Endothelial cell of umbilical vein (primary cell): Measurements from ENCODE around the gene IST1. TPM values are rescaled to one million over a fixed set of nuclear protein-coding genes. Genes with fewer than 3 reads are reported as not detected.

ENCODE experiments used
- BruUV-seq: library from RNA; stranded (reverse); fragments of 400-500 nt; replicated peaks from 2 replicates; lab custom pipeline; 2021; lab: Mats Ljungman, UMichigan
- CTCF ChIA-PET: fragments of 300-600, 350-600 bp; sonication (Branson Sonifier 250); formaldehyde crosslinking; loops from one replicate; lab custom pipeline; 2021; ENCODE audit warnings: antibody characterized with exemption, inconsistent platforms; lab: Charles Lee
- POLR2A ChIA-PET: fragments of 300-600, 350-600 bp; sonication (Branson Sonifier 250); formaldehyde crosslinking; loops from one replicate; lab custom pipeline; 2021; ENCODE audit warnings: antibody characterized with exemption, inconsistent platforms; lab: Charles Lee
- DNase-seq: peaks from one replicate; pipeline ENCODE4 v3.0.0-alpha.2; 2011; ENCODE audit warnings: low read depth, low spot score
- FAIRE-seq: peaks from 2 replicates; lab custom pipeline; 2011; peaks lifted over from hg19 to GRCh38; lab: Jason Lieb, UNC
- H2AFZ ChIP-seq: 2 replicates; pipeline ENCODE4 v1.6.0; 2012; ENCODE audit warnings: low read depth, low read length, control low read depth, inconsistent platforms
- H3K27ac ChIP-seq: 2 replicates; pipeline ENCODE4 v1.5.1; 2011; ENCODE audit warnings: low read depth, mild to moderate bottlenecking, control low read depth, low read length, moderate library complexity; ENCODE audit not compliant: insufficient read depth
- H3K27me3 ChIP-seq, 2 experiments: 2 replicates each; pipeline versions ENCODE4 v1.6.0 to v1.6.1; 2011; ENCODE audit warnings: low read length in 2 of 2, mixed read lengths in 1 of 2; ENCODE audit not compliant: control insufficient read depth in 2 of 2, insufficient read depth in 2 of 2
- H3K36me3 ChIP-seq, 2 experiments: 2 replicates in 1 of 2; 3 replicates in 1 of 2; pipeline ENCODE4 v1.5.1; 2011; ENCODE audit warnings: low read length in 2 of 2, mild to moderate bottlenecking in 1 of 2, moderate library complexity in 1 of 2; ENCODE audit not compliant: control insufficient read depth in 2 of 2, insufficient read depth in 2 of 2; ENCODE audit errors: extremely low read depth in 1 of 2
- H3K4me1 ChIP-seq: 3 replicates; pipeline ENCODE4 v1.5.1; 2011; ENCODE audit warnings: mild to moderate bottlenecking, low read length; ENCODE audit not compliant: control insufficient read depth, insufficient read depth; ENCODE audit errors: extremely low read depth
- H3K4me2 ChIP-seq: 2 replicates; pipeline ENCODE4 v1.6.1; 2011; ENCODE audit warnings: low read length, control low read depth, mixed read lengths; ENCODE audit not compliant: insufficient read depth
- H3K4me3 ChIP-seq, 3 experiments: fragments of 200-600 bp in 1 of 3; sonication (generic), shearing (Covaris generic) in 1 of 3; replicated peaks in 1 of 3; 2 replicates each; pipeline ENCODE4 v1.5.1; 2011 to 2016; ENCODE audit warnings: control low read depth in 3 of 3, low read length in 3 of 3, mild to moderate bottlenecking in 2 of 3, inconsistent platforms in 1 of 3, low read depth in 1 of 3, moderate library complexity in 1 of 3; ENCODE audit not compliant: insufficient read depth in 1 of 3
- H3K79me2 ChIP-seq: 2 replicates; pipeline ENCODE4 v1.6.0; 2012; ENCODE audit warnings: low read length, inconsistent platforms; ENCODE audit not compliant: control insufficient read depth, insufficient read depth
- H3K9ac ChIP-seq: replicated peaks from 2 replicates; pipeline ENCODE3; 2011; ENCODE audit warnings: low read length, control low read depth; ENCODE audit not compliant: insufficient read depth; ENCODE audit errors: extremely low read depth
- H3K9me1 ChIP-seq: replicated peaks from 3 replicates; pipeline ENCODE4 v1.6.0; 2011; ENCODE audit warnings: mild to moderate bottlenecking, low read length; ENCODE audit not compliant: control insufficient read depth, insufficient read depth; ENCODE audit errors: extremely low read depth
- H3K9me3 ChIP-seq: replicated peaks from 2 replicates; pipeline ENCODE4 v1.5.1; 2012; ENCODE audit warnings: low read length, inconsistent platforms; ENCODE audit not compliant: control insufficient read depth, insufficient read depth
- H4K20me1 ChIP-seq: replicated peaks from 2 replicates; pipeline ENCODE3; 2011; ENCODE audit warnings: mild to moderate bottlenecking, low read length; ENCODE audit not compliant: control insufficient read depth, insufficient read depth; ENCODE audit errors: extremely low read depth
- EZH2 ChIP-seq: IDR thresholded peaks from 2 replicates; pipeline ENCODE4 v1.6.1; 2012; ENCODE audit warnings: borderline replicate concordance, low read depth, mild to moderate bottlenecking, moderate library complexity, low read length, inconsistent platforms; ENCODE audit not compliant: severe bottlenecking
- FOS ChIP-seq: IDR thresholded peaks from 2 replicates; pipeline ENCODE4 v1.6.1; 2011; ENCODE audit warnings: mild to moderate bottlenecking, low read length, moderate library complexity, borderline replicate concordance; ENCODE audit not compliant: insufficient read depth
- GATA2 ChIP-seq: IDR thresholded peaks from 2 replicates; pipeline ENCODE4 v1.7.0; 2011; ENCODE audit warnings: low read depth, mild to moderate bottlenecking, moderate library complexity, mixed read lengths, low read length; ENCODE audit not compliant: insufficient read length, insufficient read depth
- JUN ChIP-seq: IDR thresholded peaks from 2 replicates; pipeline ENCODE4 v1.6.1; 2011; ENCODE audit warnings: borderline replicate concordance, low read depth; ENCODE audit not compliant: insufficient read length, insufficient read depth
- MYC ChIP-seq: IDR thresholded peaks from one replicate; pipeline ENCODE4 v1.6.1; 2011; ENCODE audit warnings: mild to moderate bottlenecking, low read depth, low read length
- POLR2A ChIP-seq: IDR thresholded peaks from 2 replicates; pipeline ENCODE4 v1.6.1; 2012; ENCODE audit warnings: low read depth, mild to moderate bottlenecking, control low read depth, low read length
- POLR2AphosphoS5 ChIP-seq: IDR thresholded peaks from 2 replicates; pipeline ENCODE4 v1.6.1; 2012; ENCODE audit warnings: low read depth, mild to moderate bottlenecking, control low read depth, low read length, moderate library complexity; ENCODE audit not compliant: insufficient read depth
- dilution Hi-C: fragments of 300-500 bp; cut with MboI; formaldehyde crosslinking; loops from one replicate; pipeline ENCODE4 v1.15.0; 2019; ENCODE audit warnings: low sequenced_read_pairs; ENCODE audit not compliant: extremely low pct_ligation_motif_present
- intact Hi-C: fragments of 100-400 bp; cut with micrococcal nuclease; formaldehyde crosslinking; loops from one replicate; pipeline ENCODE4 v1.10.0; 2022
- polyA plus RNA-seq, 4 experiments: library from polyadenylated mRNA; depleted of rRNA in 3 of 4; stranded (reverse) in 3 of 4; unstranded in 1 of 4; fragments of >200 nt; gene quantifications; 2 replicates each; pipeline versions ENCODE4 v1.2.1 to v1.2.3, GENCODE V29; 2011 to 2012; ENCODE audit warnings: missing spikeins in 1 of 4
- total RNA-seq: library from RNA; stranded (reverse); gene quantifications from 2 replicates; pipeline ENCODE4 v1.2.3, GENCODE V29; 2021
- TF ChIP-seq, protein P1 (sequence below): IDR thresholded peaks from 2 replicates; pipeline ENCODE4 v1.6.1; 2011; ENCODE audit not compliant: insufficient read depth, insufficient read length
- TF ChIP-seq, protein P2 (sequence below), 2 donors: IDR thresholded peaks; 1 replicate in 1 of 2; 2 replicates in 1 of 2; pipeline ENCODE4 v1.5.1; 2011; ENCODE audit warnings: low read length in 2 of 2, mild to moderate bottlenecking in 2 of 2, moderate library complexity in 2 of 2, control low read depth in 1 of 2, inconsistent platforms in 1 of 2, low read depth in 1 of 2; ENCODE audit not compliant: insufficient read depth in 1 of 2; ENCODE audit errors: extremely low read depth in 1 of 2

The IST1 gene
- total and polyA plus RNA-seq, 2 donors (not counting 3 experiments of a cell fraction or from before 2014, with no cell fraction given): 145 to 165 TPM

DNA sequence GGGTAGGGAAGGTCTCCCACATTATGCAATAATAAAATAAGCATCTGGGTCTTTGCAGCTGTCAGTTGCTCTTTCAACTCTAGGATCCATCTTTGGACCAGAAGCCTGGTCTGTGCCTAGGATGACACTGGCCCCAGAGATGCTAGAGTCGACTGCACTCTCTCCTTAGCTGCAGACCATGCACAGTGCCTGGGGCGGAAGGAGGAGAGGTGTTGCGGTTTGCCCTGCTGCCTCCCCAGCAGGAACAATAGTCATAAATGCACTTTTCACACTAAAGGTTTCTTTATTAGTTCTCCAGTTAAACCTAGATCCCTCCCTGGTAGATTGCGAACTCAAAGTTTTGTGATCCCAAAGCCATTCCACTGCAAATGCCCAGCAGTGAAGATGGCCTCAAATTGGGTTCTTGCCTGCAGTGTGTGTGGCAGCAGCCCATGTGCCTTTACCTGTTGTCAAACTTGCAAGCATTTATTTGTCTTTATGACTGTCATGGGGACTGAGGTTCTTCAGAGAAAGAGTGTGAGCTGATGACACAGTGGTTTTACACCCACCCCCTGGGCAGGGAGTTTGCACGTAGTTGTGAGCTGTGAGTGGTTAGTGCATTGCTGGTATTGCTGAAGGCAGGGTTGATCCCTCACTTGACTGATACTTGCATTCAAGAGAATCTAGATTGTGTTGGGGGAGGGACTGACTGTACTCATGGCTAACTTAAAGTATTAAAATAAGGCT is 39.2 kb upstream of the IST1 start:
- no TSS peak for BruUV-seq
- peaks cover 12% of the 10 kb centered on the region for H3K79me2 ChIP-seq
- FAIRE-seq: no peak

More for the DNA sequence above, 39.2 kb upstream of the IST1 start:
- Histone ChIP-seq H3K9me1 (no peaks in the 10 kb centered on the region), H3K4me3 (no peak overlapping the region), H3K27me3 (no peaks in the 10 kb centered on the region), H4K20me1 (no peaks in the 10 kb centered on the region), H3K36me3 (peaks cover 11 to 15% of the 10 kb centered on the region in 2 experiments), H3K4me2 (no peak overlapping the region), H3K9me3 (no peaks in the 10 kb centered on the region), H3K9ac (no peak overlapping the region), H3K4me1 (no peaks in the 10 kb centered on the region), H3K27ac (no peak overlapping the region), H2AFZ (no peak overlapping the region)
- POLR2A ChIA-PET: no interaction called here
- CTCF ChIA-PET: interaction anchor here (0.8 kb wide), 1 partner anchor 27 kb away, joined by 3 read pairs; no protein-coding TSS in a partner anchor
- intact Hi-C loops (no loop called here), dilution Hi-C loops (no loop called here)
- no peak for DNase-seq
- TF ChIP-seq POLR2AphosphoS5 (no peak), POLR2A (no peak), GATA2 (no peak), FOS (no peak), JUN (no peak), EZH2 (no peak), MYC (no peak)
- TF ChIP-seq, protein P1, sequence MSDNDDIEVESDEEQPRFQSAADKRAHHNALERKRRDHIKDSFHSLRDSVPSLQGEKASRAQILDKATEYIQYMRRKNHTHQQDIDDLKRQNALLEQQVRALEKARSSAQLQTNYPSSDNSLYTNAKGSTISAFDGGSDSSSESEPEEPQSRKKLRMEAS: no peak
- TF ChIP-seq, protein P2, sequence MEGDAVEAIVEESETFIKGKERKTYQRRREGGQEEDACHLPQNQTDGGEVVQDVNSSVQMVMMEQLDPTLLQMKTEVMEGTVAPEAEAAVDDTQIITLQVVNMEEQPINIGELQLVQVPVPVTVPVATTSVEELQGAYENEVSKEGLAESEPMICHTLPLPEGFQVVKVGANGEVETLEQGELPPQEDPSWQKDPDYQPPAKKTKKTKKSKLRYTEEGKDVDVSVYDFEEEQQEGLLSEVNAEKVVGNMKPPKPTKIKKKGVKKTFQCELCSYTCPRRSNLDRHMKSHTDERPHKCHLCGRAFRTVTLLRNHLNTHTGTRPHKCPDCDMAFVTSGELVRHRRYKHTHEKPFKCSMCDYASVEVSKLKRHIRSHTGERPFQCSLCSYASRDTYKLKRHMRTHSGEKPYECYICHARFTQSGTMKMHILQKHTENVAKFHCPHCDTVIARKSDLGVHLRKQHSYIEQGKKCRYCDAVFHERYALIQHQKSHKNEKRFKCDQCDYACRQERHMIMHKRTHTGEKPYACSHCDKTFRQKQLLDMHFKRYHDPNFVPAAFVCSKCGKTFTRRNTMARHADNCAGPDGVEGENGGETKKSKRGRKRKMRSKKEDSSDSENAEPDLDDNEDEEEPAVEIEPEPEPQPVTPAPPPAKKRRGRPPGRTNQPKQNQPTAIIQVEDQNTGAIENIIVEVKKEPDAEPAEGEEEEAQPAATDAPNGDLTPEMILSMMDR (IDR thresholded peaks at IDR 0.05; ENCODE audit: extremely low read depth in 1 of 2, insufficient read depth in 1 of 2, low read depth in 1 of 2, low read length in 2 of 2): no peak
